K562 (cell line): ENCODE measurements around the gene NRF1. TPM values are rescaled to one million over a fixed set of nuclear protein-coding genes. Genes with fewer than 3 reads are reported as not detected.

ENCODE experiments used
- ATAC-seq: fragments of 200-7000 bp; cut with Tn5 transposase; 3 replicates; pipeline ENCODE4 v1.9.1; 2020; ENCODE audit warnings: moderate library complexity
- BruUV-seq: library from RNA; stranded (reverse); fragments of 400-500 nt; replicated peaks from 2 replicates; lab custom pipeline; 2021; lab: Mats Ljungman, UMichigan
- CTCF ChIA-PET: fragments of 300-600 bp; formaldehyde crosslinking; extraction: SDS; loops from one replicate; lab custom pipeline; 2021; ENCODE audit warnings: low intra/inter-chr PET ratio; lab: Yijun Ruan, JAX
- POLR2A ChIA-PET: fragments of 300-600, 350-650 bp; sonication (Branson Sonifier 250); formaldehyde crosslinking; extraction: SDS; loops from one replicate; lab custom pipeline; 2021; ENCODE audit warnings: antibody characterized with exemption, inconsistent platforms; lab: Yijun Ruan, JAX
- DNase-seq, 4 experiments: peaks; one replicate each; pipeline versions ENCODE4 v3.0.0 to v3.0.0-alpha.2; 2011 to 2018; ENCODE audit warnings: low spot score in 3 of 4, mixed read lengths in 3 of 4; ENCODE audit errors: extremely low read depth in 1 of 4
- FAIRE-seq: peaks from 2 replicates; lab custom pipeline; 2011; peaks lifted over from hg19 to GRCh38; lab: Jason Lieb, UNC
- H2AFZ ChIP-seq: 2 replicates; pipeline ENCODE4 v1.6.0; 2011; ENCODE audit warnings: low read depth, low read length, control low read depth, inconsistent platforms
- H3K27ac ChIP-seq: fragments of 200-600 bp; 3 replicates; pipeline ENCODE4 v1.8.0; 2011; ENCODE audit warnings: low read depth, mild to moderate bottlenecking, control low read depth, inconsistent platforms, low read length, moderate library complexity, mixed read lengths; ENCODE audit errors: extremely low read depth
- H3K27me3 ChIP-seq, 2 experiments: fragments of 300-600 bp in 1 of 2; 2 replicates in 1 of 2; 3 replicates in 1 of 2; pipeline versions ENCODE4 v1.6.0 to v1.8.0; 2011; ENCODE audit warnings: inconsistent platforms in 2 of 2, low read length in 2 of 2, mild to moderate bottlenecking in 1 of 2, mixed read lengths in 1 of 2, moderate library complexity in 1 of 2; ENCODE audit not compliant: control insufficient read depth in 2 of 2, insufficient read depth in 2 of 2
- H3K36me3 ChIP-seq: fragments of 300-600 bp; 3 replicates; pipeline ENCODE4 v1.8.0; 2011; ENCODE audit warnings: mild to moderate bottlenecking, low read length, inconsistent platforms; ENCODE audit not compliant: control insufficient read depth, insufficient read depth
- H3K4me1 ChIP-seq, 2 experiments: fragments of 200-600 bp in 1 of 2; replicated peaks in 1 of 2; 2 replicates in 1 of 2; 3 replicates in 1 of 2; pipeline versions ENCODE4 v1.5.1 to v1.8.0; 2011; ENCODE audit warnings: inconsistent platforms in 2 of 2, low read length in 2 of 2, mild to moderate bottlenecking in 1 of 2, mixed read lengths in 1 of 2, moderate library complexity in 1 of 2; ENCODE audit not compliant: control insufficient read depth in 2 of 2, insufficient read depth in 2 of 2
- H3K4me2 ChIP-seq: 2 replicates; pipeline ENCODE4 v1.6.1; 2011; ENCODE audit warnings: low read length, control low read depth, inconsistent platforms, mixed read lengths; ENCODE audit not compliant: insufficient read depth
- H3K4me3 ChIP-seq: fragments of 200-600 bp; sonication (generic), shearing (Covaris generic); 2 replicates; pipeline ENCODE4 v1.5.1; 2016; ENCODE audit warnings: control low read depth, inconsistent platforms
- H3K79me2 ChIP-seq: fragments of 200-600 bp; 3 replicates; pipeline ENCODE4 v1.8.0; 2011; ENCODE audit warnings: low read length, inconsistent platforms; ENCODE audit not compliant: control insufficient read depth, insufficient read depth
- H3K9ac ChIP-seq, 2 experiments: 2 replicates each; pipeline versions ENCODE4 v1.6.0 to v1.6.1; 2011; ENCODE audit warnings: low read depth in 2 of 2, low read length in 2 of 2, control low read depth in 1 of 2, inconsistent platforms in 1 of 2, mild to moderate bottlenecking in 1 of 2, mixed read lengths in 1 of 2; ENCODE audit not compliant: insufficient read depth in 1 of 2
- H3K9me1 ChIP-seq: one replicate; pipeline ENCODE4 v1.6.0; 2011; ENCODE audit warnings: inconsistent platforms, mild to moderate bottlenecking, low read length, moderate library complexity; ENCODE audit not compliant: control insufficient read depth, insufficient read depth
- H3K9me3 ChIP-seq: replicated peaks from 2 replicates; pipeline ENCODE4 v1.5.1; 2011; ENCODE audit warnings: low read depth, low read length, inconsistent platforms; ENCODE audit not compliant: control insufficient read depth, insufficient read depth
- H4K20me1 ChIP-seq: replicated peaks from 2 replicates; pipeline ENCODE4 v1.6.1; 2011; ENCODE audit warnings: low read length, inconsistent platforms, mixed read lengths; ENCODE audit not compliant: control insufficient read depth, insufficient read depth
- HDGF ChIP-seq: fragments of 450-650 bp; IDR thresholded peaks from 2 replicates; pipeline ENCODE4 v1.6.1; 2016
- NFIC ChIP-seq: fragments of 450-650 bp; IDR thresholded peaks from 2 replicates; pipeline ENCODE4 v1.6.1; 2017; ENCODE audit warnings: mild to moderate bottlenecking, inconsistent platforms
- PRMT5 ChIP-seq: sonication (generic); formaldehyde crosslinking; IDR thresholded peaks from 2 replicates; pipeline ENCODE4 v1.5.0; 2020; ENCODE audit warnings: missing genetic modification reagents
- SMAD3 ChIP-seq: fragments of 450-650 bp; formaldehyde crosslinking; conservative IDR thresholded peaks from 2 replicates; pipeline ENCODE4 v1.4.0; 2020; ENCODE audit warnings: mild to moderate bottlenecking
- XRCC4 ChIP-seq: IDR thresholded peaks from one replicate; pipeline ENCODE4 v1.6.1; 2011; ENCODE audit not compliant: insufficient read depth, insufficient read length; ENCODE audit errors: extremely low read depth
- WGBS: fragments of 100-300 bp; shearing (Covaris generic); methylation state at CpG from one replicate; pipeline ENCODE4 v1.1.6; 2016; ENCODE audit warnings: low coverage, mixed read lengths; ENCODE audit not compliant: insufficient coverage; ENCODE audit errors: missing lambda C conversion rate; 5-methylcytosine and 5-hydroxymethylcytosine counted together
- in situ Hi-C: fragments of 300-500 bp; cut with MboI; formaldehyde crosslinking; loops from 4 replicates; pipeline ENCODE4 v1.15.0; 2018; ENCODE audit warnings: inconsistent platforms, mixed read lengths
- intact Hi-C: fragments of 100-400 bp; cut with micrococcal nuclease; formaldehyde crosslinking; loops from 2 replicates; pipeline ENCODE4 v1.14.2; 2022
- polyA plus RNA-seq, 8 experiments: library from polyadenylated mRNA; depleted of rRNA in 4 of 8; stranded (reverse) in 5 of 8; unstranded in 3 of 8; fragments of >200 nt; fragmentation: Nextera tagmentation in 2 of 8; fragmentation: Illumina TruSeq in 1 of 8; extraction: Ambion mirVana in 2 of 8; extraction: Trizol in 1 of 8; gene quantifications; 2 replicates each; pipeline versions ENCODE4 v1.2.1 to v1.2.3, GENCODE V29; 2011 to 2014; ENCODE audit warnings: inconsistent platforms in 1 of 8, missing spikeins in 1 of 8
- total RNA-seq, 7 experiments: library from RNA; depleted of rRNA in 6 of 7; stranded (reverse); fragments of >200 nt in 6 of 7; fragmentation: Illumina TruSeq in 2 of 7; extraction: Trizol in 2 of 7; gene quantifications; 2 replicates each; pipeline versions ENCODE4 v1.2.1 to v1.2.3, GENCODE V29; 2011 to 2021; ENCODE audit warnings: low replicate concordance in 1 of 7

NRF1 gene
- total and polyA plus RNA-seq, 9 of the 15 experiments (the other 6 are each of a cell fraction or from before 2014, with no cell fraction given): 8.6 to 28.8 (median 20.3) TPM

- ATAC-seq (no peak), DNase-seq (no peak), FAIRE-seq (no peak)
- Histone ChIP-seq H3K9ac (no peak overlapping the region), H3K27ac (no peak overlapping the region), H3K36me3 (peaks cover 21% of the 10 kb centered on the region), H2AFZ (no peak overlapping the region), H3K4me1 (no peaks in the 10 kb centered on the region), H4K20me1 (no peaks in the 10 kb centered on the region), H3K9me1 (no peaks in the 10 kb centered on the region), H3K79me2 (no peaks in the 10 kb centered on the region), H3K27me3 (no peaks in the 10 kb centered on the region), H3K9me3 (peaks cover 6% of the 10 kb centered on the region), H3K4me3 (no peak overlapping the region), H3K4me2 (no peak overlapping the region)
- POLR2A ChIA-PET: no interaction called here
- in situ Hi-C loops: loop anchor here (5.0 kb wide), 2 partner anchors 157 to 342 kb away; no protein-coding TSS in a partner anchor
- 94% methylated on average over 2 of the region's 2 CpGs for WGBS
- TF ChIP-seq XRCC4 (no peak), SMAD3 (CRISPR knock-in tag) (no peak), HDGF (no peak)
- no TSS peak for BruUV-seq
- CTCF ChIA-PET: interaction anchor here (0.6 kb wide), 1 partner anchor 155 kb away, joined by 3 read pairs; no protein-coding TSS in a partner anchor
- intact Hi-C loops: no loop called here
These were observed 58.4 kb downstream of the NRF1 start for GRCh38 chr7:129669901-129670300.

DNA sequence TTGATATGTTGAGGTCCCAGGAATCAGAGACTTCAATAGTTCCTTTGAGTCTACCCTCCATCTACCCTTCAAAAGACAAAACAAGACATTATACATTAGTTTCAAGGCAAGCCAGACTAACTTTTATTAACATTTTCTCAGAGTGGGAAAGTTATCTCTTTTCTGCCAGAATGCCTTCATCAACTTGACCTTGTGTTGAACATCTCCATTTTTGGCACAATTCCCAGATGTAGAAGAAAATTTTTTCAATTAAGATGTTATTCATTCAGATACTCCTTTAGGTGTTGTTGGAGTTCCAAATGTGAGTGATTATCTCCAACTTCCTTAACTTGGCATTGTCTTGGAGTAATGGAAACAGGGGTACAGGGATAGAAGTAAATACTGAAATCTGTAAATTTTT, 59.1 kb downstream of the NRF1 start:
- FAIRE-seq (no peak), ATAC-seq (no peak), DNase-seq (peak in 3 of 4 experiments; percentile 34 to 60 (median 52))
- H2AFZ ChIP-seq: no peak overlapping the region
- peaks cover 25% of the 10 kb centered on the region for H3K36me3 ChIP-seq
- no peaks in the 10 kb centered on the region for H4K20me1 ChIP-seq
- no peaks in the 10 kb centered on the region for H3K27me3 ChIP-seq
- BruUV-seq: no TSS peak
- CTCF ChIA-PET: interaction anchor here (0.6 kb wide), 1 partner anchor 154 kb away, joined by 3 read pairs; no protein-coding TSS in a partner anchor
- no peaks in the 10 kb centered on the region for H3K4me1 ChIP-seq
- H3K27ac ChIP-seq: no peak overlapping the region
- no peak overlapping the region for H3K9ac ChIP-seq
- H3K9me1 ChIP-seq: no peaks in the 10 kb centered on the region
- H3K79me2 ChIP-seq: no peaks in the 10 kb centered on the region
- intact Hi-C loops: no loop called here
- peaks cover 11% of the 10 kb centered on the region for H3K9me3 ChIP-seq
- H3K4me2 ChIP-seq: no peak overlapping the region
- in situ Hi-C loops: no loop called here
- H3K4me3 ChIP-seq: no peak overlapping the region
- no peak for TF ChIP-seq PRMT5 (CRISPR knock-in tag)
- TF ChIP-seq NFIC: peak; percentile 83
- POLR2A ChIA-PET: no interaction called here
